Hepatocyte (in vitro differentiated cells): Measurements from ENCODE around the gene PTCD1. TPM values are rescaled to one million over a fixed set of nuclear protein-coding genes. Genes with fewer than 3 reads are reported as not detected.

Experiments used
- DNase-seq: peaks from one replicate; pipeline ENCODE4 v3.0.0-alpha.2; 2016; ENCODE audit warnings: low spot score
- H2AFZ ChIP-seq: fragments of 200-600 bp; sonication (generic); 2 replicates; pipeline ENCODE4 v1.6.0; 2016; ENCODE audit warnings: antibody characterized with exemption, mild to moderate bottlenecking
- H3K27ac ChIP-seq: fragments of 200-600 bp; sonication (generic); 2 replicates; pipeline ENCODE4 v1.5.1; 2016; ENCODE audit warnings: mild to moderate bottlenecking
- H3K27me3 ChIP-seq: fragments of 200-600 bp; sonication (generic); 2 replicates; pipeline ENCODE4 v1.6.1; 2016
- H3K36me3 ChIP-seq: fragments of 200-600 bp; sonication (generic); replicated peaks from 2 replicates; pipeline ENCODE4 v1.5.1; 2016; ENCODE audit warnings: low read depth; ENCODE audit not compliant: insufficient read depth
- H3K4me1 ChIP-seq: fragments of 200-600 bp; sonication (generic); 2 replicates; pipeline ENCODE4 v1.5.1; 2016; ENCODE audit warnings: mild to moderate bottlenecking, moderate library complexity; ENCODE audit not compliant: insufficient read depth
- H3K4me2 ChIP-seq: fragments of 200-600 bp; sonication (generic); 2 replicates; pipeline ENCODE4 v1.6.0; 2016
- H3K4me3 ChIP-seq: fragments of 200-600 bp; sonication (generic); 2 replicates; pipeline ENCODE4 v1.5.1; 2016; ENCODE audit warnings: mild to moderate bottlenecking
- H3K79me2 ChIP-seq: fragments of 200-600 bp; sonication (generic); 2 replicates; pipeline ENCODE4 v1.6.0; 2017; ENCODE audit warnings: mild to moderate bottlenecking
- H3K9me2 ChIP-seq: fragments of 200-600 bp; sonication (generic); replicated peaks from 2 replicates; pipeline ENCODE4 v1.6.0; 2017; ENCODE audit warnings: mild to moderate bottlenecking; ENCODE audit not compliant: insufficient read depth
- H3K9me3 ChIP-seq: fragments of 200-600 bp; sonication (generic); 2 replicates; pipeline ENCODE4 v1.5.1; 2016; ENCODE audit warnings: low read depth, mild to moderate bottlenecking
- H4K20me1 ChIP-seq: fragments of 200-600 bp; sonication (generic); 2 replicates; pipeline ENCODE4 v1.6.0; 2016; ENCODE audit warnings: mild to moderate bottlenecking; ENCODE audit not compliant: insufficient read depth, poor library complexity, severe bottlenecking
- EZH2 ChIP-seq: fragments of 200-600 bp; sonication (generic); IDR thresholded peaks from 2 replicates; pipeline ENCODE4 v1.6.1; 2016; ENCODE audit warnings: antibody characterized with exemption, mild to moderate bottlenecking, borderline replicate concordance
- EZH2phosphoT487 ChIP-seq: fragments of 200-600 bp; sonication (generic); IDR thresholded peaks from one replicate; pipeline ENCODE4 v1.6.1; 2018; ENCODE audit warnings: antibody characterized with exemption, mild to moderate bottlenecking, low read depth, moderate library complexity; ENCODE audit not compliant: unreplicated experiment, severe bottlenecking
- WGBS: methylation state at CpG from one replicate; pipeline ENCODE4 v1.1.6; 2016; ENCODE audit warnings: low lambda C conversion rate; ENCODE audit errors: missing lambda C conversion rate; 5-methylcytosine and 5-hydroxymethylcytosine counted together
- polyA plus RNA-seq: library from polyadenylated mRNA; unstranded; fragments of >200 nt; fragmentation: Nextera tagmentation; extraction: Ambion mirVana; gene quantifications from 2 replicates; pipeline ENCODE4 v1.2.1, GENCODE V29; 2016
- total RNA-seq: library from RNA; depleted of rRNA; stranded (reverse); fragments of >200 nt; gene quantifications from 2 replicates; pipeline ENCODE4 v1.2.3, GENCODE V29; 2014
- TF ChIP-seq, protein P1 (sequence below): fragments of 200-600 bp; sonication (generic); IDR thresholded peaks from 2 replicates; pipeline ENCODE4 v1.5.1; 2016; ENCODE audit warnings: antibody characterized with exemption, mild to moderate bottlenecking; ENCODE audit not compliant: poor library complexity

PTCD1 gene
- total and polyA plus RNA-seq, 2 experiments from 2014 or later, result 10.8 to 11.3 TPM

DNA sequence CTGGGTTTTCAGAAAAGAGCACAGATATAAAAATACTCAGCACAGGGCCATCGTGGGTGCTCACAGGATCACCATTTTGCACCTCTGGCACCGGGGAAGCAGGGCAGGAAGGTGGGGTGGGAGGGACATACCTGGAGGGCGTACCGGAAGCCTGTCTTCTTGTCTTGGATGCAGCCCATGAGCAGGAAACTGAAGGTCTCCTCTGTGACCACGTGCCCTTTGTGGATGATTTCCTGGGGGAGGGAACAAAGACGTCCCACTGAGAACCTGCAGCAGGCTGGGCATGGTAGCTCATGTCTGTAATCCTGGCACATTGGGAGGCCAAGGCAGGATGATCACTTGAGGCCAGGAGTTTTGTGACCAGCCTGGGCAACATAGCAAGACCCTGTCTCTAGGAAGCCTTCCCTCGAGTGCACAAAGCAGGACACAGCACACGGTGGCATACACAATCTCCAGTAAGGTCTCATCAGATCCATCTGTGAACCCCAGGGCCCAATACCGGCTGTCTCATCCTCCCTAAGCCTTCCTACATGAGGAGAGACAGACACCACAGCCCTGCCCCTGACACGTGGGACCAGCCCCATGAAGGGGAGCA is 9.5 kb downstream of the PTCD1 start:
- Histone ChIP-seq H3K36me3 (no peaks in the 10 kb centered on the region), H2AFZ (no peak overlapping the region), H3K4me1 (peaks cover 23% of the 10 kb centered on the region), H4K20me1 (no peaks in the 10 kb centered on the region), H3K27ac (no peak overlapping the region), H3K79me2 (peaks cover 10% of the 10 kb centered on the region), H3K27me3 (no peaks in the 10 kb centered on the region), H3K9me2 (no peaks in the 10 kb centered on the region), H3K4me3 (no peak overlapping the region), H3K4me2 (no peak overlapping the region), H3K9me3 (no peaks in the 10 kb centered on the region)
- 94% methylated on average over 10 of the region's 10 CpGs for WGBS
- no peak for DNase-seq
- TF ChIP-seq, protein P1, sequence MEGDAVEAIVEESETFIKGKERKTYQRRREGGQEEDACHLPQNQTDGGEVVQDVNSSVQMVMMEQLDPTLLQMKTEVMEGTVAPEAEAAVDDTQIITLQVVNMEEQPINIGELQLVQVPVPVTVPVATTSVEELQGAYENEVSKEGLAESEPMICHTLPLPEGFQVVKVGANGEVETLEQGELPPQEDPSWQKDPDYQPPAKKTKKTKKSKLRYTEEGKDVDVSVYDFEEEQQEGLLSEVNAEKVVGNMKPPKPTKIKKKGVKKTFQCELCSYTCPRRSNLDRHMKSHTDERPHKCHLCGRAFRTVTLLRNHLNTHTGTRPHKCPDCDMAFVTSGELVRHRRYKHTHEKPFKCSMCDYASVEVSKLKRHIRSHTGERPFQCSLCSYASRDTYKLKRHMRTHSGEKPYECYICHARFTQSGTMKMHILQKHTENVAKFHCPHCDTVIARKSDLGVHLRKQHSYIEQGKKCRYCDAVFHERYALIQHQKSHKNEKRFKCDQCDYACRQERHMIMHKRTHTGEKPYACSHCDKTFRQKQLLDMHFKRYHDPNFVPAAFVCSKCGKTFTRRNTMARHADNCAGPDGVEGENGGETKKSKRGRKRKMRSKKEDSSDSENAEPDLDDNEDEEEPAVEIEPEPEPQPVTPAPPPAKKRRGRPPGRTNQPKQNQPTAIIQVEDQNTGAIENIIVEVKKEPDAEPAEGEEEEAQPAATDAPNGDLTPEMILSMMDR, result no peak
- TF ChIP-seq EZH2phosphoT487, result no peak
- no peak for TF ChIP-seq EZH2

DNA sequence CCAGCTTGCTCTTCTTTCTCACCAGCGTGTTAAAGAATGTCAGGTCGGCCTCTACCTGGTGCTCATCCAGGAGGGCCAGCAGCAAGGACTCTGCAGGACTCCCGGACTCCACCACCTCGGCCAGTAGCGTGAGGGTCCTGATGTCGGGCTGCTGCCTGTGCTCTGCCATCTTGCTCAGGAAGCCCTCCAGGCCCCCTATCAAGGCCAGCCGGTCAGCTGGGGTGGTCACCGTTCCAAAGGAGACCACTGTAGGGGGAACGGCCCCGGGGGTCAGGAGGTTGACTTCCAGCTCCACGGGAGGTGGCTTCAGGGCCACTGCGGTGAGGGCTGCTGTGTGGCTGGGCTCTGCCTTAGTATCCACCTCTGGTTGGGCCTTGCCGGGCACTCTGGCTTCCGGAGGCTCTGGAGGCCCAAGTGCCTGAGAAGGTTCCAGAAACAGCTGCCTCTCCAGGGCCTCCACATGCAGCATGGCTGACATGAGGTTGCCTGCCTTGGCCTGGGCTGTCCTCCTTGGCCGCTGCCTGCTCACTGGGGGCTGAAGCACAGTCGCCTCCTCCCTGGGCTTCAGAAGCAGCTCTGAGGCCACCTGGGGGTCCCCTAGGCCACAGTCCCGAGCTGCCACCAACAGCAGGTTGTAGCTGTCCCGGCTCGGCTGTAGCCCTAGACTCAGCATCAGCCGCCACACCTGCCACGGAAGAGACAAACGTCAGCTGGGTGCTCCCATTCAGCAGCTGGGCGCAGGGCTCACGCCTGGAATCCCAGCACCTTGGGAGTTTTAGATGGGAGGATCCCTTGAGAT is 13.5 kb downstream of the PTCD1 start:
- no peak for TF ChIP-seq EZH2
- TF ChIP-seq EZH2phosphoT487, result no peak
- TF ChIP-seq, protein P1, result no peak
- Histone ChIP-seq H3K4me1 (no peaks in the 10 kb centered on the region), H3K36me3 (no peaks in the 10 kb centered on the region), H3K79me2 (no peaks in the 10 kb centered on the region), H3K27me3 (no peaks in the 10 kb centered on the region), H4K20me1 (no peaks in the 10 kb centered on the region), H3K27ac (no peak overlapping the region), H2AFZ (no peak overlapping the region), H3K4me2 (no peak overlapping the region), H3K4me3 (no peak overlapping the region), H3K9me3 (no peaks in the 10 kb centered on the region), H3K9me2 (no peaks in the 10 kb centered on the region)
- DNase-seq, result no peak
- 97% methylated on average over 24 of the region's 24 CpGs for WGBS

DNA sequence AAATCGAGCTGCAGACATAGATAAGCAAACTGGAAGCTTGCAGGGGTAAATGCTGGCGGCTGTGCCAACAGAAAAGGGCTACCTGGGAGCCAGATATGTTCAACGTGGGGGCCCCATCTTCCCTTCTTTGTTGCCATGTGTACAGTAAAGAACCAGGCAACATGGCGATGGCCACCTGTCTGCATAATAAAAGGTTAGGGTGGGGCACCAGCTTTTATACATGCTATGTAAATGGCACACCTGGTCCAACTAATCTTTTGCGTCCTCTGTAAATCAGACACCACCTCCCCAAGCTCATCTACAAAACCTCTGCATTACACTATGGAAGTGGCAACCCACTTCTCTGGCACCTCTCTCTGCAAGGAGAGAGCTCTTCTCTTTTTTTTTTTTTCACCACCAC is 16.0 kb downstream of the PTCD1 start:
- H3K9me3 ChIP-seq, result no peaks in the 10 kb centered on the region
- TF ChIP-seq EZH2phosphoT487 (no peak), EZH2 (no peak)
- TF ChIP-seq, protein P1, result no peak
- H3K4me2 ChIP-seq, result no peak overlapping the region
- no peak for DNase-seq
- no peaks in the 10 kb centered on the region for H4K20me1 ChIP-seq
- 89% methylated on average over 5 of the region's 5 CpGs for WGBS
- no peak overlapping the region for H3K27ac ChIP-seq
- H3K4me1 ChIP-seq, result no peaks in the 10 kb centered on the region
- no peaks in the 10 kb centered on the region for H3K27me3 ChIP-seq
- no peaks in the 10 kb centered on the region for H3K79me2 ChIP-seq
- H3K4me3 ChIP-seq, result no peak overlapping the region
- no peaks in the 10 kb centered on the region for H3K9me2 ChIP-seq
- H3K36me3 ChIP-seq, result no peaks in the 10 kb centered on the region
- H2AFZ ChIP-seq, result no peak overlapping the region
